Fibroblast of peridontal ligament (primary cell): ENCODE measurements around the gene PTPRM.

Experiments
- DNase-seq: peaks from one replicate; pipeline ENCODE4 v3.0.0-alpha.2; 2010; ENCODE audit errors: extremely low read depth

PTPRM gene

DNA sequence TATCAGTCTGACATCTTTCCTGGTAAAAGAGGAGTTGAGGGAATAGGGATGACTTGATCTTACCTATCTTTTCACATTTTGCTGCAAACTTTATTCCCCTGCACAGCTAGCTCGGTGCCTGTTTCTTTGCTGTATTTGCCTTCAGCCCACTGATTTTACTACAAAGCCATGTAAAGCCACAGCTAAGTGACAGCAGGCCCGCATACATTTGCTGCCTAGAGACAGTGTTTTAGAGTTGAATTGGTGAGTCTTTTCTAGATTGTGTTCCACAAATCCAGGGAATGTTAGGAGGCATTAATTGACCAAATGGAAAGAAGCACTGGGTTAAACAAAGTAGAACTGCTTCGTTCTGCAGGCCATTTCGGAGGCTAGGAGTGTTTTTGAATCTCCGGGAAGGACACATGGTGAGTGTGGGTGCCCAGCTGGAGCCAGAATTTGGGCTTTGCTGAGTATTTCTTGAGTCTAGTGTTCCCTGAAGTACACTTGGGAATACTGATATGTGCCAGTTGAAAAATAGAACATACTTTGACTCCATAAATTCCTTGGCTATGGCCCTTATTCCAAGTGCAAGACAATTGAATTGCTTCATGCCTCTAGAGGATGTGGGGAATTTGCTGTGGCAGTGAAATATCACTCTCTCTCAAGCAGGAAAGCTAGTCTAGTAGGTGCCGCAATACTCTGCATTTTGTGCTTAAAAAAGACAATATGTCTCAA, 329.8 kb downstream of the PTPRM start:
- peak; percentile 68 for DNase-seq

GRCh38 chr18:7898181-7898580, 331.1 kb downstream of the PTPRM start:
- no peak for DNase-seq

- no peak for DNase-seq
Measured at GRCh38 chr18:7899078-7899477, 332.0 kb downstream of the PTPRM start.

DNA sequence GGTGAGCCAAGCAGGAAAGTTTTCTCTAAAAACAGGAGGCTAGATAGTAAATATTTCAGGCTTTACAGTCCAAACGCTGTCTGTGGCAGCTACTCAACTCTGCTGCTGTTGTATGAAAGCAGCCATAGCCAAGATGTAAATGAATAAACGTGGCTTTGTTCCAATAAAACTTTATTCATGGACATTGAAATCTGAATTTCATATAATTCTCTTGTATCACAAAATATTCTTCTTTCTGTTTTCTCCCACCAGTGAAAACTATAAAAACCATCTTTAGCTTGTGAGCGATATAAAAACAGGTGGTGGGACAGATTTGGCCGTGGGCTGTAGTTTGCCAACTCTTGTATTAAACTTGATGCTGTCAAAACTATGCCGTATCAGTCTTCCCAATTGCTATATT, 333.0 kb downstream of the PTPRM start:
- DNase-seq, result no peak

DNA sequence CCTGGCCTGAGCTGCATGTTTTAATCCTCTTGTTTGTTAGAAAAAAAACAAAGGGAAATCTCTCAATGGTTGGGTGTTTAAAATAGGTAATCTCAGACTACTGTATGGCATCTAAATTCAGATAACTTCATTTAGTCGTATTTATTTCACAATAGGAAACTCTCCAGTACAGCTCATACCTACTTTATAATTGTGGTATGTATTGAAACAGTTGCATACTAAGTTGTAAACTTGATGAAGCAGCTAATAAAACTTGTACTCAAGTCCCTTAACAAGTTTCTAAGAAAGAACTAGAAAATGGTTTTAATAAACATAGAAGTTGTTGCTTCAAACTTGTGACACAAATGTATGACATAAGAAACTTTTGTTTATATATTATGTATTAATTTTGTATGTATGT, 334.5 kb downstream of the PTPRM start:
- peak; percentile 16 for DNase-seq

DNA sequence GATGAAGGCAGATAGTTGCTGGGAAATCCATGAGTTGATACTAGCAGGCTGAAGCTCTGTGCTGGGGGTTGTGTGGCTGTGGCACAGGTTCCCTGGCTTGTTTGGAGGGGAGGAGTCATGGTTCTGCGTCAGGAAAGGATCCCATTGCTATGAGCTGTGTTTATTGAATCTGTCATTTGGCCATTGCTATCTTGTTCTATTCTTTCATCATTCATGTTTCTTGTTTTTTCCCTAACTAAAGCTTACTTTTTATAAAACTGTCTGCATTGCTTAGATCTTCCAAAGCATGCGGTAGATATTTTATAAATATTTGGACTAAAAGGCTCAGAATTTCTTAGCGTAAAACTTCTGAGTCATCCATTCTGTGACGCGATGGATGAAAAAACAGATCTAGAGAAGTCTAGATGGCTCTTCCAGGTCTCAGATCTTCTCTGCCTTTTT, 335.3 kb downstream of the PTPRM start:
- DNase-seq, result peak; percentile 95

- DNase-seq, result peak; percentile 89
Measured at GRCh38 chr18:7904529-7904928, 337.4 kb downstream of the PTPRM start.

DNA sequence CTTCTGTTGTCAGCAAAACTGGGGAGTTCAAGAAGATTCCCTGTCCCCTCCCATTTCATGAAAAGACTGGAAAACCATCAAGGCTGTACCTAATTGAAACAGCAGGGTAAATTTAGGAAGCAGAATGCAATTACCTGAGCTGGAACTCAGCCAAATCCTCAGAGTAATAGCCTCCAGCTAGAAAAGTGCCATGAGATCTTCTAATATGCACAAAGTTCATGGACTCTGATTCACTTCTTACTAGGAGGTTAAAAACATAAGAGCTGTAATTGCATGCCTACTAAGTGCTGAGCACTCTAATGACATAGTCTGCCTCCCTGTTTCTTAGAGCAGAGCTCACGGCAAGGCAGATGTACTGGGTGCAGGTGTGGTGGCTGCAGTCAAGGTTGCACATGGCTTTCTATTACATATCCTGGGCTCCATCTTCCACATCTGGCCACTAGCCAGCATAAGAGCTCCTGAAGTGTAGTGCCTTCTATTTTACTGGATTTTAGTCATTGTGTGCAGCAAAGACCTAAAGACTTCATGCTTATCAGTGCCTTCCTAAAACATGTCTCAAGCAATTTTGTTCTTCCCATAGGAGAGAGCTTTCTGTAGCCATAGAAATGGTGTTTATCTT, 341.7 kb downstream of the PTPRM start:
- DNase-seq, result no peak

DNA sequence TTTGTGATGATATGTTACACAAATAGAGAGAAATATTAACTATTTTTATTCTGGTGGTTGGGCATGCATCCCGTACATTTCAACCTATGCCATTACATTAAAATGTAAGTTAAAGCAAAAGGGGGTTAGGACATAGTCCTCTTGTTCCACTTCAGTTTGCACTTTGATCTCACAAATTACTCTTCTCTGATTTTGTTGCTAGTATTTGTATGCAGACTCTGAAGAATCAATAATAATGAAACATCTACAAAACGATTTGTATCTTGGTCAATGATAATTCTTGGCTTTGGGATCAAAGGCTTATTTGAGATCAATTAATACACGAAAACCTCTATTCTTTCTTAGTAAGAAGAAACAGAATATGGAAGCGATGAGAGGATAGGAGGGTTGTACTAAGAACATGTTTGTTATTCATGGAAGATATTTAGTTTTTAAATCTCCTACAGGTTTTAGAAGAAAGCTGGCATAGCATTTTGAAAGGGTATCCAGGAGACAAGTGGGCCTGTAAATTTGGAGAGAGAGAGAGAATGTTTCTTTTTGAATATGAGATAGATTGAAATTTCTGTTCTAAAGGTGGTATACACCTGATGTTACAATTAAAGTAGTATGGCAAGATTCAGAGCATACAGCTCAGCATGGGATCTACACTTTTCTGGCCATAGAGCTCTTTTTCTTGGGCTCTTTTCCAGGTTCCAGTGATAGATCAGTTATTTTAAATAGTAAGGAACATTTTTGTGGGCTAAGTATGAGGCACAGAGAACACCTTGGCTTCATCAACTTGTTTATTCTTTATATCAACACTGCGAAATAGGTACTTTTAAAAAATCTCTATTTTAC, 347.9 kb downstream of the PTPRM start:
- no peak for DNase-seq

DNA sequence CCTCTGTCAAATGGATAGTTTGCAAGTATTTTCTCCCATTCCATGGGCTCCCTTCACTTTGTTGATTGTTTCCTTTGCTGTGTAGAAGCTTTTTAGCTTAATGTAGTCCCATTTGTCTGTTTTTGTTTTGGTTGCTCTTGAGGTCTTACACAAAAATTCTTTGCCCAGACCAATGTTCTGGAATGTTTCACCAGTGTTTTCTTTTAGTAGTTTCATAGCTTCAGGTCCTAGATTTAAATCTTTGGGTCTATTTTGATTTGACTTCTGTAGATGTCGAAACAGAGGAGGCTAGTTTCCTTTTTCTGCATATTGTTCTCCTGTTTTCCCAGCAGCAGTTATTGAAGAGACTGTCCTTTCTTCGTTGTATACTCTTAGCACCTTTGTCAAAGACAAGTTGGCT, 351.6 kb downstream of the PTPRM start:
- DNase-seq, result no peak

- DNase-seq, result no peak
Measured at GRCh38 chr18:7919565-7919964, 352.4 kb downstream of the PTPRM start.

GRCh38 chr18:7921938-7922587, 354.9 kb downstream of the PTPRM start:
- DNase-seq, result peak; percentile 73

DNA sequence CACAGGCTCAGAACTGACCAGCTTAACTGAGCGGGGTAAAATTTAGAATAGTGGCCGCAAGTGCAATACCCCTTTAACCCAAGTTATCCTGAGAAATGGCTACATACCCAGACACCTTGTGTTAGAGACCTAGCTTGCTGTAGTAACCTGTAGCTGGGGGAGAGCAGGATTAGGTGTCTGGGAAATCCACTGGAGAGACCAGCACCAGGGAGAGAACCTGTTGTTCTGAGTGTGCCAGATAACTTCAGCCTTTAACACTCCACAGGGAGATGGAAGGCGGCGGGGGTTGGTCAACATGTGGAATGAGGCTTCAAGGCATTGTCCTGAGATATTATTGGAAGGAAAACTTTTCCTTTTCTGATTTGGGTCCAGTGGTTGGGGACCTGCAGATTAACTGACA, 356.0 kb downstream of the PTPRM start:
- DNase-seq, result no peak

- DNase-seq, result no peak
Measured at GRCh38 chr18:7924616-7925015, 357.5 kb downstream of the PTPRM start.

DNA sequence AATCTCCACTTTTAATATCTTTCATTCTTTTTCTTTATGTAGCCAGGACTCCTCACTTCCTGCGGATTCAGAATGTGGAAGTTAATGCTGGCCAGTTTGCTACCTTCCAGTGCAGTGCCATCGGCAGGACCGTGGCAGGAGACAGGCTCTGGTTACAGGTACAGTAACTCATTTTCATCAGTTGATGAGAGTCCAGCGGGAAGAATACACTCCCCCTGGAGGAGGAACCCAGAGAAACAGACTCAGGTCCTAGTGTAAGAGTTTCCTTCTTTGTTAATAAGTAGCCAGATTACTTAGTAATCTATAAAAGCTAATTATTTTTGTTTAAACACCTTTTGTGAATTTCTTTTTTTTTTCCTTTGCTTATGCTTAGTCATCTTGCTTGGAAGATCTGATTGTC, 359.4 kb downstream of the PTPRM start:
- no peak for DNase-seq

DNA sequence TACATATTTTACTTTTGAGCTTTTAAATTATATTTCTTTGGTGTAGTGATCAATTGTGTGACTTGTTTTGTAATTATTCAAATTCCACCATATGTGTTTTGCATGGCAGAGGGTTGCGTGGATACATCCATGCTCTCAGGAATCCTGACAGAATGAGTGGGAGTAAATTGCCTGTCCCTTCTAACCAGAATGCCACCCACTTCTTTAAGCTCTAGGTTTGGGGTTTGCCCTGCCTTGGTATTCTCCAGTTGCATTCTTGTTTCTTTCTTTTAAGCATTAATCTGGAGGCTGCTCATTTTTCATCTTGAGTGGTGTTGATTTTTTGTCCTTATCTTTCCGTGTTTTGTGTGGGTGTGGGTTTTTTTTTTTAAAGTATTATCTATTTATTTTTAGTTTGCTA, 360.0 kb downstream of the PTPRM start:
- no peak for DNase-seq

GRCh38 chr18:7931763-7932162, 364.6 kb downstream of the PTPRM start:
- DNase-seq, result no peak

DNA sequence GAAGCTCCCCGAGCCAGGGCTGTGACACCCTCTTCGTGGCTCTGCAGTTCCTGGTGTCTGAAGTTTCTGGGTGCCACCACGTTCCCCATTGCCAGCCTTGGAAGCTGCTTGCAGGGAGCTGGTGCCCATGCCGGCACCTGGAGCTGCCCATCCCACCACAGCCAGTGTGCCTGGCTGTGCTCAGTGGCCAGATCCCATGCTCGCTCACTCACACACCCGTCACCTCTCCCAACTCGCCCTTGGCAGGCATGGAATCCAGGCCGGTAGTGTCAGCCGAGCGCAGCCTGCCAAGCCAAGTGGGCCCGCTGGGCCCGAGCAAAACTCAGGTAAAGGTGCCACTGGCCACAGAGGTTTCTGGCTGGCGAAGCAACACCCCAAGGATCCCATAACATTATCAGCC, 370.2 kb downstream of the PTPRM start:
- DNase-seq, result no peak

- no peak for DNase-seq
Measured at GRCh38 chr18:7939521-7939920, 372.4 kb downstream of the PTPRM start.

- DNase-seq, result no peak
Measured at GRCh38 chr18:7940379-7940778, 373.3 kb downstream of the PTPRM start.

DNA sequence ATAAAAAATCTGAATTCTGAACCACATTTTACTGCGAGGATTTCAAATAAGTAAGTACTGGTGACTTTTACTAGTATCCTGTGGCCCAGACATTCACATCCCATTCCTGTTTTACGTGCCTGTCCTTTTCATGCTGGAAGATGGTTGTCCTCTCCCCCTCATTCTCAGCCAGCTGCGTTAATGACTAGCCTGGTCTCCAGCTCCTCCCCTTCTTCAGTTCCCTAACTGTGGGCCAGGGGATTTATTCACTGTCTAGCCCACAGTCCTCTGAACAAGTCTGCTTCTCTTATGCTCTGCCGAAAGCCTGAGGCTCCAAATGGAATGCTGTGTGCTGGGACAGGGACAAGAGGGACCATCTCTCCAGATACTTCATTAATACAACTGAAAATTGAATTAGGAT, 373.9 kb downstream of the PTPRM start:
- no peak for DNase-seq

GRCh38 chr18:7941533-7941932, 374.4 kb downstream of the PTPRM start:
- DNase-seq, result no peak
